HepG2 (cell line): Measurements from ENCODE around the gene POLR1H. TPM values are rescaled to one million over a fixed set of nuclear protein-coding genes. Genes with fewer than 3 reads are reported as not detected.

ENCODE experiments used
- FOSL2 ChIP-seq: sonication (generic); formaldehyde crosslinking; IDR thresholded peaks from 2 replicates; pipeline ENCODE4 v1.4.0; 2020; ENCODE audit warnings: missing genetic modification reagents
- GATAD1 ChIP-seq: IDR thresholded peaks from 2 replicates; pipeline ENCODE4 v1.6.1; 2016; ENCODE audit warnings: missing genetic modification reagents, missing compliant biosample characterization
- HIC2 ChIP-seq: sonication (generic); formaldehyde crosslinking; IDR thresholded peaks from 2 replicates; pipeline ENCODE4 v1.9.0; 2022; ENCODE audit warnings: low read depth, missing genetic modification reagents
- HMG20A ChIP-seq: IDR thresholded peaks from 2 replicates; pipeline ENCODE4 v1.6.1; 2016; ENCODE audit warnings: borderline replicate concordance
- JUN ChIP-seq: sonication (generic); formaldehyde crosslinking; IDR thresholded peaks from 2 replicates; pipeline ENCODE4 v1.4.0; 2020; ENCODE audit warnings: mild to moderate bottlenecking, missing genetic modification reagents
- KLF11 ChIP-seq: IDR thresholded peaks from 2 replicates; pipeline ENCODE4 v1.6.1; 2016; ENCODE audit warnings: missing compliant biosample characterization
- PATZ1 ChIP-seq: sonication (generic); formaldehyde crosslinking; IDR thresholded peaks from 2 replicates; pipeline ENCODE4 v1.4.0; 2020; ENCODE audit warnings: missing genetic modification reagents
- PITX1 ChIP-seq: sonication (generic); formaldehyde crosslinking; IDR thresholded peaks from 2 replicates; pipeline ENCODE4 v1.5.1; 2020; ENCODE audit warnings: mild to moderate bottlenecking, missing genetic modification reagents
- ZNF230 ChIP-seq: sonication (generic); formaldehyde crosslinking; IDR thresholded peaks from 2 replicates; pipeline ENCODE4 v1.4.0; 2020; ENCODE audit warnings: mild to moderate bottlenecking, missing genetic modification reagents
- ZNF441 ChIP-seq: sonication (generic); formaldehyde crosslinking; IDR thresholded peaks from 2 replicates; pipeline ENCODE4 v1.7.0; 2021; ENCODE audit warnings: missing genetic modification reagents, borderline replicate concordance
- ZNF552 ChIP-seq: sonication (generic); formaldehyde crosslinking; IDR thresholded peaks from 2 replicates; pipeline ENCODE4 v1.9.0; 2022; ENCODE audit warnings: missing genetic modification reagents, mild to moderate bottlenecking, borderline replicate concordance
- ZNF614 ChIP-seq: IDR thresholded peaks from 2 replicates; pipeline ENCODE4 v1.6.1; 2018; ENCODE audit warnings: missing biosample characterization, missing genetic modification reagents, inconsistent platforms, borderline replicate concordance
- ZNF670 ChIP-seq: sonication (generic); formaldehyde crosslinking; IDR thresholded peaks from 2 replicates; pipeline ENCODE4 v1.8.0; 2022; ENCODE audit warnings: mild to moderate bottlenecking, missing genetic modification reagents, borderline replicate concordance
- ZNF687 ChIP-seq: sonication (generic); formaldehyde crosslinking; IDR thresholded peaks from 2 replicates; pipeline ENCODE4 v1.5.1; 2020; ENCODE audit warnings: mild to moderate bottlenecking, missing genetic modification reagents, moderate library complexity
- ZZZ3 ChIP-seq: sonication (generic); formaldehyde crosslinking; IDR thresholded peaks from 2 replicates; pipeline ENCODE4 v1.4.0; 2020; ENCODE audit warnings: missing genetic modification reagents, mild to moderate bottlenecking, borderline replicate concordance
- polyA plus RNA-seq, 8 experiments: library from polyadenylated mRNA; depleted of rRNA in 3 of 8; stranded (reverse) in 7 of 8; unstranded in 1 of 8; fragments of >200 nt; fragmentation: Illumina TruSeq in 4 of 8; extraction: Trizol in 4 of 8; gene quantifications; 2 replicates each; pipeline versions ENCODE4 v1.2.1 to v1.2.3, GENCODE V29; 2011 to 2016; ENCODE audit warnings: low read depth in 4 of 8, missing spikeins in 1 of 8, mixed read lengths in 1 of 8; ENCODE audit not compliant: insufficient read depth in 1 of 8
- total RNA-seq, 5 experiments: library from RNA; depleted of rRNA; stranded (reverse); fragments of >200 nt; fragmentation: Illumina TruSeq; extraction: Trizol; gene quantifications; 2 replicates each; pipeline ENCODE4 v1.2.3, GENCODE V29; 2016; ENCODE audit warnings: low read depth in 1 of 5
- TF ChIP-seq, protein P1 (sequence below): IDR thresholded peaks from 2 replicates; pipeline ENCODE4 v1.4.0; 2020; ENCODE audit warnings: mild to moderate bottlenecking, missing genetic modification reagents

POLR1H gene
- total and polyA plus RNA-seq, 2 of the 13 experiments (the other 11 are each of a cell fraction or from before 2014, with no cell fraction given): 61.4 to 79.8 TPM

GRCh38 chr6:30091577-30092381 lies 30.7 kb downstream of the POLR1H start (continued):
- TF ChIP-seq PATZ1 (CRISPR knock-in tag) (0 out of 2 replicates have a peak, but pooled peaks have one; percentile 26), ZZZ3 (CRISPR knock-in tag) (0 out of 2 replicates have a peak, but pooled peaks have one; percentile 55), HIC2 (CRISPR knock-in tag) (peak; percentile 53; the same call in 1 of the 2 replicates), GATAD1 (peak; percentile 39; the same call in 1 of the 2 replicates), ZNF552 (CRISPR knock-in tag) (no peak), HMG20A (CRISPR knock-in tag) (peak; percentile 40; the same call in 1 of the 2 replicates), KLF11 (no peak), ZNF687 (CRISPR knock-in tag) (peak; percentile 82), ZNF441 (CRISPR knock-in tag) (peak; percentile 45; the same call in 1 of the 2 replicates), PITX1 (0 out of 2 replicates have a peak, but pooled peaks have one; percentile 9), ZNF230 (CRISPR knock-in tag) (0 out of 2 replicates have a peak, but pooled peaks have one; percentile 28), ZNF614 (CRISPR knock-in tag) (peak; percentile 15; the same call in 1 of the 2 replicates), ZNF670 (CRISPR knock-in tag) (no peak), JUN (CRISPR knock-in tag) (0 out of 2 replicates have a peak, but pooled peaks have one; percentile 35), FOSL2 (peak; percentile 60)
- TF ChIP-seq, protein P1, sequence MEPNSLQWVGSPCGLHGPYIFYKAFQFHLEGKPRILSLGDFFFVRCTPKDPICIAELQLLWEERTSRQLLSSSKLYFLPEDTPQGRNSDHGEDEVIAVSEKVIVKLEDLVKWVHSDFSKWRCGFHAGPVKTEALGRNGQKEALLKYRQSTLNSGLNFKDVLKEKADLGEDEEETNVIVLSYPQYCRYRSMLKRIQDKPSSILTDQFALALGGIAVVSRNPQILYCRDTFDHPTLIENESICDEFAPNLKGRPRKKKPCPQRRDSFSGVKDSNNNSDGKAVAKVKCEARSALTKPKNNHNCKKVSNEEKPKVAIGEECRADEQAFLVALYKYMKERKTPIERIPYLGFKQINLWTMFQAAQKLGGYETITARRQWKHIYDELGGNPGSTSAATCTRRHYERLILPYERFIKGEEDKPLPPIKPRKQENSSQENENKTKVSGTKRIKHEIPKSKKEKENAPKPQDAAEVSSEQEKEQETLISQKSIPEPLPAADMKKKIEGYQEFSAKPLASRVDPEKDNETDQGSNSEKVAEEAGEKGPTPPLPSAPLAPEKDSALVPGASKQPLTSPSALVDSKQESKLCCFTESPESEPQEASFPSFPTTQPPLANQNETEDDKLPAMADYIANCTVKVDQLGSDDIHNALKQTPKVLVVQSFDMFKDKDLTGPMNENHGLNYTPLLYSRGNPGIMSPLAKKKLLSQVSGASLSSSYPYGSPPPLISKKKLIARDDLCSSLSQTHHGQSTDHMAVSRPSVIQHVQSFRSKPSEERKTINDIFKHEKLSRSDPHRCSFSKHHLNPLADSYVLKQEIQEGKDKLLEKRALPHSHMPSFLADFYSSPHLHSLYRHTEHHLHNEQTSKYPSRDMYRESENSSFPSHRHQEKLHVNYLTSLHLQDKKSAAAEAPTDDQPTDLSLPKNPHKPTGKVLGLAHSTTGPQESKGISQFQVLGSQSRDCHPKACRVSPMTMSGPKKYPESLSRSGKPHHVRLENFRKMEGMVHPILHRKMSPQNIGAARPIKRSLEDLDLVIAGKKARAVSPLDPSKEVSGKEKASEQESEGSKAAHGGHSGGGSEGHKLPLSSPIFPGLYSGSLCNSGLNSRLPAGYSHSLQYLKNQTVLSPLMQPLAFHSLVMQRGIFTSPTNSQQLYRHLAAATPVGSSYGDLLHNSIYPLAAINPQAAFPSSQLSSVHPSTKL: peak; percentile 29; the same call in 1 of the 2 replicates
